Measurements from ENCODE around the gene KCNA4. TPM values are rescaled to one million over a fixed set of nuclear protein-coding genes. Genes with fewer than 3 reads are reported as not detected.

KCNA4 gene
- total RNA-seq: 1 to 10 TPM in 3 of 6 donors, under 1 TPM in 3; under 0.01 to 2.9 (median 0.90) TPM

DNA sequence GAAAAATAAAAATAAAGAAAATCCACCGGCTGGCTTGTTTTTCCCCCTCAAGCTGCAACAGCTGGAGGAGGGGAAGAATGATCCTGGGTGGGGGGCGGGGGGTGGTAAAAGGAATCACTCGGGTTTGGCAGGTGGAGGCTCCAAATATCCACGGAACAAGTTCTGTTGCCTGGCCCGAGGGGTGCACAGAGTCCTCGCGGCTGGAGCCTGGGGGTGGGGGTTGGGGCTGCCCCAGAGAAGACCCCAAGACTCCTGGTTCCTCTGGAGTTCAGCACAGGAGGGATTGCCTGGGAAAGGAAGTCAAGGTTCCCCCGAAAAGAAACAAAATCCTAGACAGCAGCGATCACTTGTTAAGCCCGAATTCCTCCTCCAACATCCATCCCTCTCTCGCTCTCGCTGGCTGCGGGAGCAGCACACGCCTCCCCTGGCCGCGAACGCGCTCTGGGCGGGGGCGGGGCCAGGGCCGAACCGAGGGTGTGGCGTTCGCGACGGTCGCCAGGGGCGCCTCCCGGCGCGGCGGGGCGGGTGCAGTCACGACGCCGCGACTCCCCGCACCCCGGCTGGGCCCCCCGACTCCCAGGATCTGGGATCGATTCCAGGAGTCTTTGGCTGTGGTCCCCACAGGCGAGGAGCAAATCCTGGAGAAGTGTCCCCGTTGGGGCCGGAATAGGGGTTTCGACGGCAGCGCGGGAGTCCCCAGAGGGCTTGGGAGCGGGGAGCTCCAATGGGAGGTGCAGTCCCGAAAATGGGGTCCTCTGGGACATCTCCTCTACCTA, at the start of gene KCNA4:
KCNA4 (minus strand) TSS at position 443 of the 776 bp plus-strand sequence. CDS start 4,352 bp downstream, outside the sequence.
- peak; percentile 31 to 90 for DNase-seq
- Histone ChIP-seq H3K27ac (no peak within 1 kb of the TSS), H3K36me3 (no peaks in the 10 kb centered on the region), H3K4me1 (peaks cover 4 to 15% (median 11%) of the 10 kb centered on the region in 4 donors), H3K4me3 (peak within 1 kb of the TSS in 3 of 4 donors; percentile 35 to 48 (median 45)), H3K9me3 (no peaks in the 10 kb centered on the region), H3K27me3 (peaks cover 0 to 12% (median 2%) of the 10 kb centered on the region in 4 donors)
- 6 to 9% methylated on average over 7 to 24 of the region's 50 CpGs for WGBS, 2 donors
- ATAC-seq (ENCODE audit: low FRiP score in 2 of 2): peak; percentile 71 to 87
- TF ChIP-seq POLR2AphosphoS5 (IDR thresholded peaks at IDR 0.05) (no peak), CTCF (IDR thresholded peaks at IDR 0.05) (peak in 3 of 6 experiments; percentile 27 to 60 (median 42))

DNA sequence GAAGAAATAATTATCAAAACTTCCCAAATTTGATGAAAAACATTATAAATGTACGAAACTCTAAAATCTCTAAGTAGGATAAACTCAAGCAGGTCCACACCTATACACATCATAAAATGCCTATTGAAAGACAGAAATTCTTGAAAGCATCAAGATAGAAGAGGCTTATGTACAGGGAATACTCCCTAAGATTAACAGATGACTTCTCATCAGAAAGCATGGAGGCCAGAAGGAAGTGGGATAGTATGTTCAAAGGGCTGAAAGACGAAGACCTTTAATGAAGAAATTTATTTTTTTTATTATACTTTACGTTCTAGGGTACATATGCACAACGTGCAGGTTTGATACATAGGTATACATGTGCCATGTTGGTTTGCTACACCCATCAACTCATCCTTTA, 45.3 kb upstream of the KCNA4 start:
- no peaks in the 10 kb centered on the region for H3K4me1 ChIP-seq
- no peak for DNase-seq
- WGBS, 2 donors: 65 to 74% methylated on average over 4 of the region's 4 CpGs
- peaks cover 0 to 12% (median 4%) of the 10 kb centered on the region in 4 donors for H3K9me3 ChIP-seq
- ATAC-seq (ENCODE audit: low FRiP score in 2 of 2): no peak
- TF ChIP-seq POLR2A (IDR thresholded peaks at IDR 0.05) (no peak), POLR2AphosphoS5 (IDR thresholded peaks at IDR 0.05) (no peak), CTCF (IDR thresholded peaks at IDR 0.05) (no peak), EP300 (IDR thresholded peaks at IDR 0.05) (no peak)
- no peaks in the 10 kb centered on the region for H3K27me3 ChIP-seq
- no peak overlapping the region for H3K27ac ChIP-seq
- no peak overlapping the region for H3K4me3 ChIP-seq
- H3K36me3 ChIP-seq: no peaks in the 10 kb centered on the region

GRCh38 chr11:30059172-30059815, 42.5 kb upstream of the KCNA4 start:
- Histone ChIP-seq H3K27me3 (no peaks in the 10 kb centered on the region), H3K4me3 (no peak overlapping the region), H3K9me3 (peaks cover 0 to 8% (median 4%) of the 10 kb centered on the region in 4 donors), H3K4me1 (no peaks in the 10 kb centered on the region), H3K27ac (no peak overlapping the region), H3K36me3 (no peaks in the 10 kb centered on the region)
- DNase-seq: no peak
- TF ChIP-seq CTCF (IDR thresholded peaks at IDR 0.05) (no peak), POLR2AphosphoS5 (IDR thresholded peaks at IDR 0.05) (no peak), POLR2A (IDR thresholded peaks at IDR 0.05) (no peak), EP300 (IDR thresholded peaks at IDR 0.05) (no peak)
- 80 to 81% methylated on average over 2 of the region's 2 CpGs for WGBS, 2 donors
- no peak for ATAC-seq (ENCODE audit: low FRiP score in 2 of 2)

DNA sequence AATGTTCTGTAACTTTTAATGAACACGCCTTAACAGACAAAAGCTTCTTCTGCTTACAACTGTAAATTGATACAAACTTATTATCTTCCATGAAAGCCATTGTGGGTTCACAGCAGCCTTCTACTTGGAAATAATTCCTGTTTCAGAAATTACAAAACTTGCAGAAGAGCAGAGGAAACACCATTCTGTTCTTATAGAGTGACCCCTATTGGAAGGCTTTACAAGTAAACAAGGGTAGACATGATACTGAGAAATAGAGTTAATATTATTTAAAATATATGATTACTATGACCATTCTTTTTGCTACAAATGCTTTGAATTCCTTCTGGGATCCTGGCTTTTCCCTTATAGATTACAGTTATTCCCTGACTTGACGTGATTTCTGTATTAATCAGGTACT, 32.4 kb upstream of the KCNA4 start:
- no peaks in the 10 kb centered on the region for H3K27me3 ChIP-seq
- 33 to 34% methylated on average over 2 of the region's 2 CpGs for WGBS, 2 donors
- H3K27ac ChIP-seq: no peak overlapping the region
- ATAC-seq (ENCODE audit: low FRiP score in 2 of 2) (no peak), DNase-seq (no peak)
- H3K4me1 ChIP-seq: no peaks in the 10 kb centered on the region
- H3K9me3 ChIP-seq: no peaks in the 10 kb centered on the region
- TF ChIP-seq POLR2AphosphoS5 (IDR thresholded peaks at IDR 0.05) (no peak), POLR2A (IDR thresholded peaks at IDR 0.05) (no peak), CTCF (IDR thresholded peaks at IDR 0.05) (no peak), EP300 (IDR thresholded peaks at IDR 0.05) (no peak)
- no peak overlapping the region for H3K4me3 ChIP-seq
- no peaks in the 10 kb centered on the region for H3K36me3 ChIP-seq

All from upper lobe of left lung (tissue), 6 donors.